Pancreas (tissue), 10 donors: ENCODE data around the gene PEAK1. TPM values are rescaled to one million over a fixed set of nuclear protein-coding genes. Genes with fewer than 3 reads are reported as not detected.

Experiments used
- ATAC-seq, 4 donors: fragments of 200-7000 bp; cut with Tn5 transposase; one replicate each; pipeline versions ENCODE4 v1.8.0 to v1.9.1; 2020; ENCODE audit warnings: mild to moderate bottlenecking in 4 of 4, moderate library complexity in 4 of 4
- DNase-seq, 6 donors: peaks; one replicate each; pipeline ENCODE4 v3.0.0-alpha.2; 2020
- FAIRE-seq: peaks from 2 replicates; lab custom pipeline; 2012; peaks lifted over from hg19 to GRCh38; lab: Jason Lieb, UNC
- H3K27ac ChIP-seq, 4 donors: fragments of 200-600 bp; sonication (generic); 1 replicate in 3 of 4; 2 replicates in 1 of 4; pipeline versions ENCODE4 v1.5.0 to v1.8.0; 2020
- H3K27me3 ChIP-seq, 4 donors: fragments of 200-600 bp; one replicate each; pipeline ENCODE4 v1.8.0; 2021
- H3K36me3 ChIP-seq, 3 donors: fragments of 200-600 bp; sonication (generic) in 1 of 3; one replicate each; pipeline versions ENCODE4 v1.5.0 to v1.8.0; 2020 to 2021
- H3K4me1 ChIP-seq, 3 donors: fragments of 200-600 bp; one replicate each; pipeline ENCODE4 v1.8.0; 2021
- H3K4me3 ChIP-seq, 4 donors: fragments of 200-600 bp; sonication (generic) in 2 of 4; one replicate each; pipeline versions ENCODE4 v1.5.0 to v1.8.0; 2020 to 2021
- H3K9me3 ChIP-seq, 4 donors: fragments of 200-600 bp; one replicate each; pipeline ENCODE4 v1.8.0; 2021
- WGBS, 2 donors: extraction: QIAGEN DNeasy Blood & Tissue Kit; methylation state at CpG; one replicate each; pipeline ENCODE4 v1.1.7; 2013; 5-methylcytosine and 5-hydroxymethylcytosine counted together
- intact Hi-C, 3 donors: fragments of 100-400 bp; cut with DNase I; formaldehyde crosslinking; loops; one replicate each; pipeline versions ENCODE4 v1.11.1 to v1.14.2; 2022
- polyA plus RNA-seq, 2 donors: library from polyadenylated mRNA; stranded (reverse); fragments of 200-250 nt; gene quantifications; one replicate each; pipeline ENCODE4 v1.2.3, GENCODE V29; 2013
- total RNA-seq, 6 donors: library from RNA; stranded (reverse); fragmentation: NEBNext Ultra II Directional in 4 of 6; extraction: Animal tissue kit (Norgen Biotek cat#: 25700) in 4 of 6; gene quantifications; one replicate each; pipeline versions ENCODE4 v1.2.1 to v1.2.4, GENCODE V29; 2021 to 2023
- TF ChIP-seq, protein P1 (sequence below), 4 donors: fragments of 200-600 bp; sonication (generic) in 3 of 4; IDR thresholded peaks; one replicate each; pipeline versions ENCODE4 v1.5.0 to v1.8.0; 2021; ENCODE audit warnings: antibody characterized with exemption in 4 of 4
- donor health status: healthy with polysubstance abuse.
- donor health status: DM: no; HTN: no; CAD: no; lungs with moderate emphysema.
- donor health status: DM: no; HTN: no; CAD: no.
- donor health status: control.
- donor health status: control.
- donor health status: Bipolar disorder and iron deficiency.
- donor health status: DM: yes; HTN: yes; CAD: no.
- donor health status: DM: no; HTN: no; CAD: no.
- donor health status: DM: no; HTN: no; CAD: no.
- donor health status: DM: yes; HTN: yes; CAD: no.

The PEAK1 gene
- total and polyA plus RNA-seq, 8 donors, result 1.8 to 27.6 (median 12.1) TPM

GRCh38 chr15:77068633-77069032 lies 351.3 kb downstream of the PEAK1 start:
- H3K9me3 ChIP-seq, result no peaks in the 10 kb centered on the region
- no peak overlapping the region for H3K4me3 ChIP-seq
- TF ChIP-seq, protein P1, sequence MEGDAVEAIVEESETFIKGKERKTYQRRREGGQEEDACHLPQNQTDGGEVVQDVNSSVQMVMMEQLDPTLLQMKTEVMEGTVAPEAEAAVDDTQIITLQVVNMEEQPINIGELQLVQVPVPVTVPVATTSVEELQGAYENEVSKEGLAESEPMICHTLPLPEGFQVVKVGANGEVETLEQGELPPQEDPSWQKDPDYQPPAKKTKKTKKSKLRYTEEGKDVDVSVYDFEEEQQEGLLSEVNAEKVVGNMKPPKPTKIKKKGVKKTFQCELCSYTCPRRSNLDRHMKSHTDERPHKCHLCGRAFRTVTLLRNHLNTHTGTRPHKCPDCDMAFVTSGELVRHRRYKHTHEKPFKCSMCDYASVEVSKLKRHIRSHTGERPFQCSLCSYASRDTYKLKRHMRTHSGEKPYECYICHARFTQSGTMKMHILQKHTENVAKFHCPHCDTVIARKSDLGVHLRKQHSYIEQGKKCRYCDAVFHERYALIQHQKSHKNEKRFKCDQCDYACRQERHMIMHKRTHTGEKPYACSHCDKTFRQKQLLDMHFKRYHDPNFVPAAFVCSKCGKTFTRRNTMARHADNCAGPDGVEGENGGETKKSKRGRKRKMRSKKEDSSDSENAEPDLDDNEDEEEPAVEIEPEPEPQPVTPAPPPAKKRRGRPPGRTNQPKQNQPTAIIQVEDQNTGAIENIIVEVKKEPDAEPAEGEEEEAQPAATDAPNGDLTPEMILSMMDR (IDR thresholded peaks at IDR 0.05), result no peak
- no peak for ATAC-seq
- no peaks in the 10 kb centered on the region for H3K27me3 ChIP-seq
- no peaks in the 10 kb centered on the region for H3K36me3 ChIP-seq
- 77 to 84% methylated on average over 7 of the region's 7 CpGs for WGBS, 2 donors
- DNase-seq, result no peak
- FAIRE-seq, result no peak
- H3K27ac ChIP-seq, result peak overlapping the region in 3 of 4 donors; percentile 63 to 94 (median 94)
- peaks cover 43 to 55% (median 53%) of the 10 kb centered on the region in 3 donors for H3K4me1 ChIP-seq
- intact Hi-C loops, result no loop called here

- H3K9me3 ChIP-seq, result no peaks in the 10 kb centered on the region
- DNase-seq (no peak), ATAC-seq (no peak), FAIRE-seq (no peak)
- WGBS, 2 donors, result 14 to 18% methylated on average over 3 of the region's 3 CpGs
- no peaks in the 10 kb centered on the region for H3K36me3 ChIP-seq
- H3K27ac ChIP-seq, result peak overlapping the region; percentile 44 to 94 (median 78)
- no peaks in the 10 kb centered on the region for H3K27me3 ChIP-seq
- H3K4me1 ChIP-seq, result peaks cover 47 to 59% (median 57%) of the 10 kb centered on the region in 3 donors
- no peak overlapping the region for H3K4me3 ChIP-seq
- TF ChIP-seq, protein P1 (IDR thresholded peaks at IDR 0.05), result no peak
- intact Hi-C loops, result no loop called here
These were observed 352.1 kb downstream of the PEAK1 start for GRCh38 chr15:77067691-77068367.

GRCh38 chr15:77066971-77067690 lies 352.8 kb downstream of the PEAK1 start:
- Histone ChIP-seq H3K36me3 (no peaks in the 10 kb centered on the region), H3K27ac (peak overlapping the region; percentile 44 to 94 (median 78)), H3K4me1 (peaks cover 47 to 59% (median 57%) of the 10 kb centered on the region in 3 donors), H3K4me3 (no peak overlapping the region), H3K27me3 (no peaks in the 10 kb centered on the region), H3K9me3 (no peaks in the 10 kb centered on the region)
- WGBS, 2 donors, result 31 to 32% methylated on average over 3 of the region's 3 CpGs
- DNase-seq (no peak), ATAC-seq (peak; percentile 49 to 61 (median 56)), FAIRE-seq (peak; percentile 49)
- TF ChIP-seq, protein P1 (IDR thresholded peaks at IDR 0.05), result no peak
- intact Hi-C loops, result no loop called here

DNA sequence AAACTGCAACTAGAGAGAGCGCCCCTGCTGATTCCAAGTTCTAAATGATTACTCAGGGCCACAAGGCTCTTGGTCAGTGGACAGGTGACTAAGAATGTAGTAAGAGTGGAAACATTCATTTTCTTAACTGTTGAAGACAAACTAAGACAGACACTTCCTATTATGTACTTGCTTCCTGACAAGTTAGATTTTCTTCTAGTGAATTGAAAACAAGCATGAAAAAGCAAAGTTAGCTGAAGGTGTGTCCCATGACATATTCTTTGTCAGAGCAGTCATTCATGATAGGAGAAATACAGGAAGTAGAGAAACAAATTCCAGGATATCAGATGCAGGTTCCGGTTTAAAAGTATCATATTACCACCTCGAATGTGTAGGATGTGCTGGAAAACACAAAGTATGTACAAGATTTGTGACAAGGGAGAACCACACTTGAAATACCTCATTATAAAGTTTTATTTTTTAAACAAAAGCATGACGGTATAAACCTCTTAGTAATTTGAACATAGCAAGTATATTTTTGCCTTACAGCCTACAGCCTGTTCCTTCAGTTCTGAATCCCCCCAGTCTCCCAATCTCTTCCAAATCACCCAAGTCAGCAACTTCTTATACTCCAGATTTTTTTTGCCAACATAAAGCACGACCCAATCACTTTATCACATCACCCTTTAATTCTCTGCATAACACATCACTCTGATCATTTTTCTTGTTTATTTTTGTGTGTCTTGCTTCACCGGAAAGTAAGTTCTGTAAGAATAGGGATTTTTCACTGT lies 355.2 kb downstream of the PEAK1 start:
- DNase-seq (no peak), FAIRE-seq (peak; percentile 23), ATAC-seq (peak; percentile 36 to 61 (median 54))
- peaks cover 51 to 71% (median 69%) of the 10 kb centered on the region in 3 donors for H3K4me1 ChIP-seq
- H3K36me3 ChIP-seq, result no peaks in the 10 kb centered on the region
- no peak overlapping the region for H3K4me3 ChIP-seq
- peak overlapping the region in 3 of 4 donors; percentile 22 to 56 (median 30) for H3K27ac ChIP-seq
- 57 to 58% methylated on average over 6 of the region's 6 CpGs for WGBS, 2 donors
- H3K27me3 ChIP-seq, result no peaks in the 10 kb centered on the region
- TF ChIP-seq, protein P1 (IDR thresholded peaks at IDR 0.05), result no peak
- H3K9me3 ChIP-seq, result no peaks in the 10 kb centered on the region
- intact Hi-C loops, result no loop called here
